ENCODE data around the gene CAMK2D. TPM values are rescaled to one million over a fixed set of nuclear protein-coding genes. Genes with fewer than 3 reads are reported as not detected.

The CAMK2D gene
- polyA plus RNA-seq, 3 donors: 10.4 to 30.6 (median 19.6) TPM

DNA sequence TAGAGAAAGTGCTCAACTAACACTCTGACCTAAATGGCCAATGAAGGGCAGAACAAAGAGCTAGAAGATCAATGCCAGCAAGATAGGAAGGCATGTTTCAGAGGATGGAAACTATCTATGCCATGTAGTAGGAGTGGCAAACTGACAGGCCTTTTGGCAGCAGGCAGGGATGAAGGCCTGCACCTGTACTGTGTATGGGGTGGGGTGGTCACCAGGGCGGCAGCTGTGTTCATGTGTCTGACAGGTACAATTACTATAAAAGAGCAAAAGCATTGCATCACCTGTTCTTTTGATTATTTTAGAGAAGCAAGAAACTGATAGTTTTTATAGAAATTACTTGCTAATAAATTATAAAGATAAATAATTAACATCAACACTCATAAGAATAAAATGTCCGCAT lies 239.1 kb downstream of the CAMK2D start:
- Histone ChIP-seq H3K79me2 (ENCODE audit: insufficient read depth, low read length) (no peaks in the 10 kb centered on the region), H3K9me3 (replicated peaks in 1 of 2; ENCODE audit: control insufficient read depth in 1 of 2, insufficient read depth in 1 of 2, low read length in 2 of 2) (no peaks in the 10 kb centered on the region), H3K4me2 (replicated peaks; ENCODE audit: extremely low read depth, low read length, poor library complexity, severe bottlenecking) (no peak overlapping the region), H4K20me1 (ENCODE audit: insufficient read depth, low read length) (no peaks in the 10 kb centered on the region), H3K36me3 (replicated peaks in 1 of 2; ENCODE audit: control insufficient read depth in 1 of 2, insufficient read depth in 2 of 2, low read length in 2 of 2) (no peaks in the 10 kb centered on the region), H3K27me3 (ENCODE audit: control insufficient read depth in 2 of 2, insufficient read depth in 2 of 2, low read length in 2 of 2) (no peaks in the 10 kb centered on the region), H3K9ac (ENCODE audit: insufficient read depth, low read length, poor library complexity, severe bottlenecking) (no peak overlapping the region), H3K4me1 (ENCODE audit: control insufficient read depth in 1 of 2, insufficient read depth in 2 of 2, low read length in 2 of 2) (no peaks in the 10 kb centered on the region), H2AFZ (ENCODE audit: insufficient read depth, low read depth, low read length, poor library complexity, severe bottlenecking) (no peak overlapping the region), H3K4me3 (replicated peaks in 1 of 3; ENCODE audit: low read depth in 2 of 3, low read length in 3 of 3) (no peak overlapping the region), H3K27ac (ENCODE audit: low read depth in 1 of 2, low read length in 2 of 2) (no peak overlapping the region)
- peaks cover 0 to 2% (median 0%) of the 10 kb centered on the region in 7 donors for H3K9me3 Mint-ChIP-seq
- H3K4me1 Mint-ChIP-seq: no peaks in the 10 kb centered on the region
- TF ChIP-seq, protein P1, sequence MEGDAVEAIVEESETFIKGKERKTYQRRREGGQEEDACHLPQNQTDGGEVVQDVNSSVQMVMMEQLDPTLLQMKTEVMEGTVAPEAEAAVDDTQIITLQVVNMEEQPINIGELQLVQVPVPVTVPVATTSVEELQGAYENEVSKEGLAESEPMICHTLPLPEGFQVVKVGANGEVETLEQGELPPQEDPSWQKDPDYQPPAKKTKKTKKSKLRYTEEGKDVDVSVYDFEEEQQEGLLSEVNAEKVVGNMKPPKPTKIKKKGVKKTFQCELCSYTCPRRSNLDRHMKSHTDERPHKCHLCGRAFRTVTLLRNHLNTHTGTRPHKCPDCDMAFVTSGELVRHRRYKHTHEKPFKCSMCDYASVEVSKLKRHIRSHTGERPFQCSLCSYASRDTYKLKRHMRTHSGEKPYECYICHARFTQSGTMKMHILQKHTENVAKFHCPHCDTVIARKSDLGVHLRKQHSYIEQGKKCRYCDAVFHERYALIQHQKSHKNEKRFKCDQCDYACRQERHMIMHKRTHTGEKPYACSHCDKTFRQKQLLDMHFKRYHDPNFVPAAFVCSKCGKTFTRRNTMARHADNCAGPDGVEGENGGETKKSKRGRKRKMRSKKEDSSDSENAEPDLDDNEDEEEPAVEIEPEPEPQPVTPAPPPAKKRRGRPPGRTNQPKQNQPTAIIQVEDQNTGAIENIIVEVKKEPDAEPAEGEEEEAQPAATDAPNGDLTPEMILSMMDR (IDR thresholded peaks at IDR 0.05): no peak
- no CpG with 5 or more reads among the region's 2 CpGs for WGBS (ENCODE audit: insufficient coverage)
- H3K27me3 Mint-ChIP-seq (ENCODE audit: low read depth in 3 of 3): no peaks in the 10 kb centered on the region
- H3K27ac Mint-ChIP-seq: no peak overlapping the region
- intact Hi-C loops (cut with micrococcal nuclease): no loop called here
- no peak overlapping the region for H3K4me3 Mint-ChIP-seq
- DNase-seq: no peak
- peaks cover 5 to 14% of the 10 kb centered on the region in 2 donors for H3K36me3 Mint-ChIP-seq

- DNase-seq: no peak
- no peak overlapping the region for H3K27ac Mint-ChIP-seq
Observed at GRCh38 chr4:113513382-113513781, 248.2 kb downstream of the CAMK2D start.

More at GRCh38 chr4:113513382-113513781, 248.2 kb downstream of the CAMK2D start:
- Histone ChIP-seq H3K36me3 (replicated peaks in 1 of 2; ENCODE audit: control insufficient read depth in 1 of 2, insufficient read depth in 2 of 2, low read length in 2 of 2) (peaks cover 14 to 27% of the 10 kb centered on the region in 2 donors), H3K4me1 (ENCODE audit: control insufficient read depth in 1 of 2, insufficient read depth in 2 of 2, low read length in 2 of 2) (no peaks in the 10 kb centered on the region), H3K9me3 (replicated peaks in 1 of 2; ENCODE audit: control insufficient read depth in 1 of 2, insufficient read depth in 1 of 2, low read length in 2 of 2) (no peaks in the 10 kb centered on the region), H4K20me1 (ENCODE audit: insufficient read depth, low read length) (no peaks in the 10 kb centered on the region), H3K27me3 (ENCODE audit: control insufficient read depth in 2 of 2, insufficient read depth in 2 of 2, low read length in 2 of 2) (no peaks in the 10 kb centered on the region), H3K79me2 (ENCODE audit: insufficient read depth, low read length) (no peaks in the 10 kb centered on the region), H2AFZ (ENCODE audit: insufficient read depth, low read depth, low read length, poor library complexity, severe bottlenecking) (no peak overlapping the region), H3K9ac (ENCODE audit: insufficient read depth, low read length, poor library complexity, severe bottlenecking) (no peak overlapping the region), H3K27ac (ENCODE audit: low read depth in 1 of 2, low read length in 2 of 2) (no peak overlapping the region), H3K4me2 (replicated peaks; ENCODE audit: extremely low read depth, low read length, poor library complexity, severe bottlenecking) (no peak overlapping the region), H3K4me3 (replicated peaks in 1 of 3; ENCODE audit: low read depth in 2 of 3, low read length in 3 of 3) (no peak overlapping the region)
- H3K9me3 Mint-ChIP-seq: peaks cover 0 to 5% (median 2%) of the 10 kb centered on the region in 7 donors
- H3K4me1 Mint-ChIP-seq: no peaks in the 10 kb centered on the region
- 100% methylated on average over 2 of the region's 2 CpGs for WGBS (ENCODE audit: insufficient coverage)
- TF ChIP-seq, protein P1 (IDR thresholded peaks at IDR 0.05): no peak
- H3K27me3 Mint-ChIP-seq (ENCODE audit: low read depth in 3 of 3): no peaks in the 10 kb centered on the region
- intact Hi-C loops (cut with micrococcal nuclease): no loop called here
- H3K36me3 Mint-ChIP-seq: peaks cover 33 to 36% of the 10 kb centered on the region in 2 donors
- no peak overlapping the region for H3K4me3 Mint-ChIP-seq

All from CD14-positive monocyte (primary cell).